ENCODE data around the gene MOCS2.

DNA sequence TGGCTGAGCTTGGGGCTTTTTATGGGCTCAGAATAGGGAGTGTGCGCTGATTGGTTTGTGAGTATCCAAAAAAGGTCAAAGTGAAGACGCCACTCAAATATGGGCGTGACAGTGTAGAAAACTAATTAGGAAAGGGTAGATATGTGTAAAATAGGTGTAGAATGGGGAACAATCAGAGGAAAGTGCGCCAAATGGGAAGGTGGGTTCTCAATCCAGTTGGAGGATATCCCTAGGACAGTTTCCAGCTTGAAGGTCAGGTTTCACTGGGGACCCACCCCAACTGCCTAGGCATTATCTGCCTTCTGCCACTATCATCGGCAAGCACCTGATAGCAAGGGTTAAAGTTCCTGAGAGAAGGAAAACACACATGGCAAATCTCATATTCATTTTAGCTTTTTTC lies 9.3 kb upstream of the MOCS2 start:
- TF ChIP-seq, protein P1, sequence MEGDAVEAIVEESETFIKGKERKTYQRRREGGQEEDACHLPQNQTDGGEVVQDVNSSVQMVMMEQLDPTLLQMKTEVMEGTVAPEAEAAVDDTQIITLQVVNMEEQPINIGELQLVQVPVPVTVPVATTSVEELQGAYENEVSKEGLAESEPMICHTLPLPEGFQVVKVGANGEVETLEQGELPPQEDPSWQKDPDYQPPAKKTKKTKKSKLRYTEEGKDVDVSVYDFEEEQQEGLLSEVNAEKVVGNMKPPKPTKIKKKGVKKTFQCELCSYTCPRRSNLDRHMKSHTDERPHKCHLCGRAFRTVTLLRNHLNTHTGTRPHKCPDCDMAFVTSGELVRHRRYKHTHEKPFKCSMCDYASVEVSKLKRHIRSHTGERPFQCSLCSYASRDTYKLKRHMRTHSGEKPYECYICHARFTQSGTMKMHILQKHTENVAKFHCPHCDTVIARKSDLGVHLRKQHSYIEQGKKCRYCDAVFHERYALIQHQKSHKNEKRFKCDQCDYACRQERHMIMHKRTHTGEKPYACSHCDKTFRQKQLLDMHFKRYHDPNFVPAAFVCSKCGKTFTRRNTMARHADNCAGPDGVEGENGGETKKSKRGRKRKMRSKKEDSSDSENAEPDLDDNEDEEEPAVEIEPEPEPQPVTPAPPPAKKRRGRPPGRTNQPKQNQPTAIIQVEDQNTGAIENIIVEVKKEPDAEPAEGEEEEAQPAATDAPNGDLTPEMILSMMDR (conservative IDR thresholded peaks at IDR 0.05; ENCODE audit: low read length), result no peak
- TF ChIP-seq EZH2phosphoT487 (IDR thresholded peaks at IDR 0.05; ENCODE audit: borderline replicate concordance, low read depth, low read length), result no peak
